HCT116 (cell line): Measurements from ENCODE around the gene KIRREL1. TPM values are rescaled to one million over a fixed set of nuclear protein-coding genes. Genes with fewer than 3 reads are reported as not detected.
A peak's percentile ranks its signal among the peaks of the same experiment; 100 is the strongest.

Source experiments
- ATAC-seq: fragments of 200-7000 bp; cut with Tn5 transposase; 2 replicates; pipeline ENCODE4 v1.9.1; 2020; ENCODE audit warnings: mild to moderate bottlenecking, moderate library complexity
- BruUV-seq: library from RNA; stranded (reverse); fragments of 400-500 nt; replicated peaks from 2 replicates; lab custom pipeline; 2021; lab: Mats Ljungman, UMichigan
- CTCF ChIA-PET: fragments of 300-600 bp; sonication (Branson Sonifier 250); formaldehyde crosslinking; loops from one replicate; lab custom pipeline; 2021; ENCODE audit warnings: antibody characterized with exemption; lab: Charles Lee
- POLR2A ChIA-PET: fragments of 300-600, 350-600 bp; sonication (Branson Sonifier 250); formaldehyde crosslinking; loops from one replicate; lab custom pipeline; 2021; ENCODE audit warnings: antibody characterized with exemption; lab: Charles Lee
- RAD21 ChIA-PET, 2 experiments: fragments of 300-600 bp; sonication (Branson Sonifier 250); formaldehyde crosslinking; loops; one replicate each; lab custom pipeline; 2023; ENCODE audit warnings: low total read pairs in 2 of 2; ENCODE audit not compliant: uncharacterized antibody in 2 of 2, unreplicated experiment in 2 of 2, low non-redundant PET in 1 of 2; lab: Charles Lee
- DNase-seq: peaks from one replicate; pipeline ENCODE4 v3.0.0-alpha.2; 2010; ENCODE audit warnings: low read depth, low spot score
- H2AFZ ChIP-seq: fragments of 200-600 bp; shearing (Covaris generic), sonication (generic); 2 replicates; pipeline ENCODE4 v1.6.1; 2017; ENCODE audit warnings: low read depth, mixed run types, mixed read lengths, antibody characterized with exemption, low read length; ENCODE audit not compliant: poor library complexity, severe bottlenecking
- H3K27ac ChIP-seq: 2 replicates; pipeline ENCODE4 v1.5.1; 2012; ENCODE audit warnings: low read depth, low read length
- H3K27me3 ChIP-seq: fragments of 200-600 bp; sonication (generic); 2 replicates; pipeline ENCODE4 v1.6.1; 2016; ENCODE audit warnings: mixed run types, low read length, mixed read lengths; ENCODE audit not compliant: insufficient read depth
- H3K36me3 ChIP-seq, 2 experiments: fragments of 200-500 bp in 1 of 2; fragments of 200-600 bp in 1 of 2; sonication (Bioruptor generic) in 1 of 2; sonication (generic) in 1 of 2; 2 replicates each; pipeline versions ENCODE4 v1.5.1 to v1.6.1; 2014 to 2016; ENCODE audit warnings: low read length in 2 of 2, inconsistent platforms in 1 of 2, mixed read lengths in 1 of 2, mixed run types in 1 of 2; ENCODE audit not compliant: insufficient read depth in 2 of 2, control insufficient read depth in 1 of 2
- H3K4me1 ChIP-seq, 2 experiments: fragments of 200-600 bp in 1 of 2; sonication (generic) in 1 of 2; 2 replicates each; pipeline versions ENCODE4 v1.5.1 to v1.6.1; 2012 to 2017; ENCODE audit warnings: low read length in 2 of 2, inconsistent platforms in 1 of 2, mild to moderate bottlenecking in 1 of 2, mixed read lengths in 1 of 2, mixed run types in 1 of 2, moderate library complexity in 1 of 2; ENCODE audit not compliant: insufficient read depth in 2 of 2, control insufficient read depth in 1 of 2
- H3K4me2 ChIP-seq: fragments of 200-600 bp; sonication (generic); 2 replicates; pipeline ENCODE4 v1.6.1; 2017; ENCODE audit warnings: mixed run types, low read length, mixed read lengths
- H3K4me3 ChIP-seq, 2 experiments: fragments of 200-600 bp in 1 of 2; sonication (generic) in 1 of 2; replicated peaks in 1 of 2; 2 replicates each; pipeline ENCODE4 v1.5.1; 2011 to 2016; ENCODE audit warnings: low read length in 2 of 2, control low read depth in 1 of 2, low read depth in 1 of 2, mild to moderate bottlenecking in 1 of 2, mixed read lengths in 1 of 2, mixed run types in 1 of 2
- H3K79me2 ChIP-seq: fragments of 200-600 bp; sonication (generic); 2 replicates; pipeline ENCODE4 v1.6.1; 2017; ENCODE audit warnings: mild to moderate bottlenecking, mixed run types, low read length, moderate library complexity, mixed read lengths; ENCODE audit not compliant: insufficient read depth
- H3K9ac ChIP-seq: fragments of 200-600 bp; sonication (generic); 2 replicates; pipeline ENCODE4 v1.6.1; 2016; ENCODE audit warnings: low read length, mixed read lengths
- H3K9me2 ChIP-seq: fragments of 200-600 bp; sonication (generic), shearing (Covaris generic); 2 replicates; pipeline ENCODE4 v1.6.1; 2017; ENCODE audit warnings: mixed run types, mild to moderate bottlenecking, moderate library complexity; ENCODE audit not compliant: insufficient read depth
- H3K9me3 ChIP-seq, 2 experiments: fragments of 200-500 bp in 1 of 2; fragments of 200-600 bp in 1 of 2; sonication (Bioruptor generic) in 1 of 2; sonication (generic) in 1 of 2; 2 replicates each; pipeline ENCODE4 v1.6.1; 2014 to 2017; ENCODE audit warnings: low read length in 2 of 2, mixed read lengths in 2 of 2, inconsistent platforms in 1 of 2, low read depth in 1 of 2, mild to moderate bottlenecking in 1 of 2, mixed run types in 1 of 2, moderate library complexity in 1 of 2; ENCODE audit not compliant: control insufficient read depth in 1 of 2, insufficient read depth in 1 of 2
- H4K20me1 ChIP-seq: fragments of 200-600 bp; sonication (generic), shearing (Covaris generic); 2 replicates; pipeline ENCODE4 v1.6.1; 2017; ENCODE audit warnings: mixed run types, mild to moderate bottlenecking, moderate library complexity; ENCODE audit not compliant: insufficient read depth
- CBX3 ChIP-seq: IDR thresholded peaks from 2 replicates; pipeline ENCODE4 v1.6.1; 2012; ENCODE audit warnings: low read depth
- CEBPB ChIP-seq: IDR thresholded peaks from 2 replicates; pipeline ENCODE4 v1.6.1; 2012; ENCODE audit warnings: low read depth
- EGR1 ChIP-seq: IDR thresholded peaks from 2 replicates; pipeline ENCODE4 v1.6.1; 2012; ENCODE audit warnings: low read depth
- ELF1 ChIP-seq: IDR thresholded peaks from 2 replicates; pipeline ENCODE4 v1.6.1; 2012; ENCODE audit warnings: low read depth, borderline replicate concordance
- EZH2 ChIP-seq: fragments of 200-600 bp; sonication (generic); IDR thresholded peaks from 2 replicates; pipeline ENCODE4 v1.6.1; 2017; ENCODE audit warnings: antibody characterized with exemption, mixed run types
- EZH2phosphoT487 ChIP-seq: fragments of 200-600 bp; IDR thresholded peaks from 2 replicates; pipeline ENCODE4 v1.6.1; 2018; ENCODE audit warnings: antibody characterized with exemption, borderline replicate concordance
- FOSL1 ChIP-seq: IDR thresholded peaks from 2 replicates; pipeline ENCODE4 v1.6.1; 2012; ENCODE audit warnings: low read depth
- JUND ChIP-seq: IDR thresholded peaks from 2 replicates; pipeline ENCODE4 v1.6.1; 2012
- POLR2A ChIP-seq: IDR thresholded peaks from 2 replicates; pipeline ENCODE4 v1.7.0; 2011; ENCODE audit warnings: borderline replicate concordance; ENCODE audit not compliant: insufficient read depth, insufficient read length; ENCODE audit errors: extremely low read depth
- POLR2AphosphoS5 ChIP-seq: IDR thresholded peaks from 2 replicates; pipeline ENCODE4 v1.6.1; 2011; ENCODE audit warnings: mild to moderate bottlenecking, low read depth, low read length, moderate library complexity
- RAD21 ChIP-seq: IDR thresholded peaks from 2 replicates; pipeline ENCODE4 v1.6.1; 2012; ENCODE audit warnings: low read depth, mild to moderate bottlenecking
- REST ChIP-seq: IDR thresholded peaks from 2 replicates; pipeline ENCODE4 v1.6.1; 2012; ENCODE audit warnings: low read depth
- SIN3A ChIP-seq: IDR thresholded peaks from 2 replicates; pipeline ENCODE4 v1.6.1; 2012; ENCODE audit warnings: low read depth
- SP1 ChIP-seq: IDR thresholded peaks from 2 replicates; pipeline ENCODE4 v1.6.1; 2012; ENCODE audit warnings: low read depth
- SRF ChIP-seq: IDR thresholded peaks from 2 replicates; pipeline ENCODE4 v1.6.1; 2012; ENCODE audit warnings: low read depth
- TCF7L2 ChIP-seq: IDR thresholded peaks from 2 replicates; pipeline ENCODE4 v1.7.0; 2011; ENCODE audit warnings: borderline replicate concordance, inconsistent platforms; ENCODE audit not compliant: insufficient read depth, insufficient read length; ENCODE audit errors: extremely low read depth
- YY1 ChIP-seq: IDR thresholded peaks from 2 replicates; pipeline ENCODE4 v1.6.1; 2011; ENCODE audit warnings: low read length, low read depth, moderate library complexity, mild to moderate bottlenecking; ENCODE audit not compliant: insufficient replicate concordance; ENCODE audit errors: extremely low read depth
- ZBTB33 ChIP-seq: IDR thresholded peaks from 2 replicates; pipeline ENCODE4 v1.6.1; 2011; ENCODE audit warnings: mild to moderate bottlenecking, low read length, moderate library complexity; ENCODE audit not compliant: insufficient replicate concordance; ENCODE audit errors: extremely low read depth
- ZFX ChIP-seq: fragments of 450-650 bp; IDR thresholded peaks from 2 replicates; pipeline ENCODE4 v1.6.1; 2017
- ZNF274 ChIP-seq: fragments of 200-500 bp; sonication (Bioruptor generic); IDR thresholded peaks from 2 replicates; pipeline ENCODE4 v1.6.1; 2014; ENCODE audit warnings: mild to moderate bottlenecking, low read depth, low read length, inconsistent platforms
- intact Hi-C: fragments of 100-400 bp; cut with micrococcal nuclease; formaldehyde crosslinking; loops from 2 replicates; pipeline ENCODE4 v1.10.0; 2022
- total RNA-seq: library from RNA; stranded (reverse); gene quantifications from one replicate; pipeline ENCODE4 v1.2.1, GENCODE V29; 2021; ENCODE audit not compliant: unreplicated experiment
- TF ChIP-seq, protein P1 (sequence below): IDR thresholded peaks from 2 replicates; pipeline ENCODE4 v1.6.1; 2012
- TF ChIP-seq, protein P2 (sequence below): IDR thresholded peaks from 2 replicates; pipeline ENCODE4 v1.6.1; 2012

KIRREL1 gene
- total RNA-seq, 1 experiment from 2014 or later: 20.0 TPM

DNA sequence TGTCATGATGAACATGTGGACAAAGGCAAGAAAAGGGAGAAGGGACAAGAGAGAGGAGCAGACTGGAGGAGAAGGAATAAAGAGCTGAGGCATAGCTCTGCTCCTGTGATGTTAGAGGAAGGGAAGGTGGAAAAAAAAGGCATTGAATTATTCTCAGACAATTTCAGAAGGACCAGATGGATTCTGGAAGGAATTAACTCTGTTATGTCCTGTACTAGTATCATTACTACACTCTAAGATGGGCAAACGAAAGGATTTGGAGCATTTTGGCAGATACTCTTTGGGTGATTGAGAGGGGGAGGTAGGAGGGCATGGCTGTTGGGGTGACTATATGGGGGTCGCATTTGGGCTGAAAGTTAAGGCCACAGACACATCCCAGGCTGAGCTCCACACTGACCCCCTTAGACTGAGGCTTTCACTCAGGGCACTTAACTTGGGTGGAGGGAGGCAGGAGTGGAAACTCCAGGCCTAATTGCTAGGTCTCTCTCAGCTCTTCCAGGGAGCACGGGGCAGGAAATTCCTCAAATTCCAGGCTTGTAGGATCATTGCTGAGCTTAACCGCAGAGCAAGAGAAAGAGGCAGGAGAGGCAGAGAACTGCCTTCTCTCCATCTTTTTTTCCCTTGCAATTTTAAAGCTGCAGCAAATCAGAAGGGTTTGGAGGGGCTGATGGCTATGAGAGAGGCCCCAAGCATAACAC, 25.9 kb downstream of the KIRREL1 start:
- H3K27me3 ChIP-seq: no peaks in the 10 kb centered on the region
- peaks cover 48 to 69% of the 10 kb centered on the region in 2 experiments for H3K4me1 ChIP-seq
- H3K36me3 ChIP-seq: no peaks in the 10 kb centered on the region
- TSS peak; percentile 70 for BruUV-seq
- ATAC-seq (peak; percentile 95), DNase-seq (peak; percentile 73)
- H3K9me3 ChIP-seq: no peaks in the 10 kb centered on the region
- H3K9ac ChIP-seq: peak overlapping the region; percentile 62
- peak overlapping the region; percentile 79 for H3K4me2 ChIP-seq
- H4K20me1 ChIP-seq: no peaks in the 10 kb centered on the region
- peak overlapping the region; percentile 22 to 51 for H3K4me3 ChIP-seq
- H3K27ac ChIP-seq: peak overlapping the region; percentile 82
- ChIA-PET POLR2A (interaction anchor here (0.7 to 1.6 kb wide), 5 partner anchors 8 to 29 kb away, joined by 3 to 11 read pairs (median 3); partner anchors contain the start of gene KIRREL1), RAD21 (interaction anchor here in 1 of 2 experiments (1.3 kb wide), 1 partner anchor 27 kb away, joined by 4 read pairs; no protein-coding TSS in a partner anchor), CTCF (interaction anchor here (0.6 to 2.7 kb wide), 6 partner anchors 10 to 68 kb away, joined by 3 to 15 read pairs (median 4); no protein-coding TSS in a partner anchor)
- peaks cover 85% of the 10 kb centered on the region for H3K79me2 ChIP-seq
- intact Hi-C loops: no loop called here
- no peaks in the 10 kb centered on the region for H3K9me2 ChIP-seq
- H2AFZ ChIP-seq: no peak overlapping the region
- TF ChIP-seq CBX3 (no peak; the same call in 1 of the 2 replicates), ZNF274 (no peak), EZH2phosphoT487 (no peak), YY1 (no peak), FOSL1 (peak; percentile 62), ZBTB33 (no peak), EGR1 (no peak), POLR2AphosphoS5 (peak; percentile 50; the same call in 1 of the 2 replicates), SRF (no peak), TCF7L2 (no peak), ELF1 (no peak), RAD21 (no peak), POLR2A (no peak), SP1 (peak; percentile 87), JUND (peak; percentile 58; the same call in 1 of the 2 replicates), REST (no peak), SIN3A (no peak), CEBPB (no peak), EZH2 (no peak), ZFX (no peak)
- TF ChIP-seq, protein P1, sequence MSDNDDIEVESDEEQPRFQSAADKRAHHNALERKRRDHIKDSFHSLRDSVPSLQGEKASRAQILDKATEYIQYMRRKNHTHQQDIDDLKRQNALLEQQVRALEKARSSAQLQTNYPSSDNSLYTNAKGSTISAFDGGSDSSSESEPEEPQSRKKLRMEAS: peak; percentile 37; the same call in 1 of the 2 replicates
- TF ChIP-seq, protein P2, sequence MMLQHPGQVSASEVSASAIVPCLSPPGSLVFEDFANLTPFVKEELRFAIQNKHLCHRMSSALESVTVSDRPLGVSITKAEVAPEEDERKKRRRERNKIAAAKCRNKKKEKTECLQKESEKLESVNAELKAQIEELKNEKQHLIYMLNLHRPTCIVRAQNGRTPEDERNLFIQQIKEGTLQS: no peak
